ENCODE data around the gene MEX3A.

The MEX3A gene

GRCh38 chr1:156064615-156065014 lies 17.6 kb downstream of the MEX3A start:
- Histone ChIP-seq H3K36me3 (ENCODE audit: insufficient read depth, low read length) (peaks cover 5% of the 10 kb centered on the region; the same call in 1 of the 2 replicates), H3K4me3 (ENCODE audit: low read length) (no peak overlapping the region), H3K27ac (ENCODE audit: low read depth, low read length) (no peak overlapping the region), H3K4me1 (ENCODE audit: insufficient read depth, low read length) (peaks cover 16% of the 10 kb centered on the region; the same call in 1 of the 2 replicates), H3K27me3 (ENCODE audit: insufficient read depth, low read length) (no peaks in the 10 kb centered on the region), H3K9ac (ENCODE audit: low read depth, low read length) (no peak overlapping the region), H3K9me3 (ENCODE audit: insufficient read depth, low read depth, low read length) (no peaks in the 10 kb centered on the region)
- 100% methylated on average over 2 of the region's 2 CpGs for WGBS

GRCh38 chr1:156063997-156064285 lies 18.3 kb downstream of the MEX3A start:
- H3K4me1 ChIP-seq (ENCODE audit: insufficient read depth, low read length) = peaks cover 16% of the 10 kb centered on the region; the same call in 1 of the 2 replicates
- H3K9ac ChIP-seq (ENCODE audit: low read depth, low read length) = no peak overlapping the region
- H3K36me3 ChIP-seq (ENCODE audit: insufficient read depth, low read length) = 0 out of 2 replicates have a peak, but pooled peaks cover 3% of the 10 kb centered on the region
- 0% methylated on average over 1 of the region's 2 CpGs for WGBS
- H3K27ac ChIP-seq (ENCODE audit: low read depth, low read length) = no peak overlapping the region
- no peak overlapping the region for H3K4me3 ChIP-seq (ENCODE audit: low read length)
- H3K27me3 ChIP-seq (ENCODE audit: insufficient read depth, low read length) = no peaks in the 10 kb centered on the region
- no peaks in the 10 kb centered on the region for H3K9me3 ChIP-seq (ENCODE audit: insufficient read depth, low read depth, low read length)

GRCh38 chr1:156062189-156062588 lies 20.1 kb downstream of the MEX3A start:
- 67% methylated on average over 3 of the region's 3 CpGs for WGBS
- no peak overlapping the region for H3K27ac ChIP-seq (ENCODE audit: low read depth, low read length)

GRCh38 chr1:156060937-156061636 lies 21.2 kb downstream of the MEX3A start, which contains the start of gene RAB25:
Gene RAB25, plus strand, starts transcription at chr1:156061160. Its CDS starts 241 bp downstream, at chr1:156061401.
- H3K9ac ChIP-seq (ENCODE audit: low read depth, low read length) = peak within 1 kb of the TSS; percentile 74
- H3K4me1 ChIP-seq (ENCODE audit: insufficient read depth, low read length) = peaks cover 14% of the 10 kb centered on the region; the same call in 1 of the 2 replicates
- H3K27ac ChIP-seq (ENCODE audit: low read depth, low read length) = peak within 1 kb of the TSS; percentile 99
- peaks cover 15% of the 10 kb centered on the region for H3K36me3 ChIP-seq (ENCODE audit: insufficient read depth, low read length)
- no peaks in the 10 kb centered on the region for H3K27me3 ChIP-seq (ENCODE audit: insufficient read depth, low read length)
- peak within 1 kb of the TSS; percentile 56 for H3K4me3 ChIP-seq (ENCODE audit: low read length)
- no peaks in the 10 kb centered on the region for H3K9me3 ChIP-seq (ENCODE audit: insufficient read depth, low read depth, low read length)
- WGBS = 5% methylated on average over 11 of the region's 11 CpGs

More at GRCh38 chr1:156062189-156062588, 20.1 kb downstream of the MEX3A start:
- H3K4me3 ChIP-seq (ENCODE audit: low read length) = peak overlapping the region; percentile 56; the same call in 1 of the 2 replicates
- no peaks in the 10 kb centered on the region for H3K9me3 ChIP-seq (ENCODE audit: insufficient read depth, low read depth, low read length)
- H3K36me3 ChIP-seq (ENCODE audit: insufficient read depth, low read length) = peaks cover 10% of the 10 kb centered on the region
- no peak overlapping the region for H3K9ac ChIP-seq (ENCODE audit: low read depth, low read length)
- H3K4me1 ChIP-seq (ENCODE audit: insufficient read depth, low read length) = peaks cover 16% of the 10 kb centered on the region; the same call in 1 of the 2 replicates
- H3K27me3 ChIP-seq (ENCODE audit: insufficient read depth, low read length) = no peaks in the 10 kb centered on the region

- no peak overlapping the region for H3K4me3 ChIP-seq (ENCODE audit: low read length)
These were observed 25.9 kb downstream of the MEX3A start for GRCh38 chr1:156056326-156056849.

GRCh38 chr1:156055281-156056048 lies 26.8 kb downstream of the MEX3A start:
- H3K9ac ChIP-seq (ENCODE audit: low read depth, low read length) = peak overlapping the region; percentile 73
- no peaks in the 10 kb centered on the region for H3K9me3 ChIP-seq (ENCODE audit: insufficient read depth, low read depth, low read length)
- no peak overlapping the region for H3K27ac ChIP-seq (ENCODE audit: low read depth, low read length)
- 28% methylated on average over 16 of the region's 17 CpGs for WGBS
- peak overlapping the region; percentile 93 for H3K4me3 ChIP-seq (ENCODE audit: low read length)
- no peaks in the 10 kb centered on the region for H3K27me3 ChIP-seq (ENCODE audit: insufficient read depth, low read length)
- H3K36me3 ChIP-seq (ENCODE audit: insufficient read depth, low read length) = peaks cover 21% of the 10 kb centered on the region
- H3K4me1 ChIP-seq (ENCODE audit: insufficient read depth, low read length) = peaks cover 4% of the 10 kb centered on the region; the same call in 1 of the 2 replicates

More at GRCh38 chr1:156056326-156056849, 25.9 kb downstream of the MEX3A start:
- no peak overlapping the region for H3K27ac ChIP-seq (ENCODE audit: low read depth, low read length)
- H3K9ac ChIP-seq (ENCODE audit: low read depth, low read length) = no peak overlapping the region
- no peaks in the 10 kb centered on the region for H3K9me3 ChIP-seq (ENCODE audit: insufficient read depth, low read depth, low read length)
- H3K4me1 ChIP-seq (ENCODE audit: insufficient read depth, low read length) = peaks cover 4% of the 10 kb centered on the region; the same call in 1 of the 2 replicates
- H3K27me3 ChIP-seq (ENCODE audit: insufficient read depth, low read length) = no peaks in the 10 kb centered on the region
- H3K36me3 ChIP-seq (ENCODE audit: insufficient read depth, low read length) = peaks cover 18% of the 10 kb centered on the region
- 96% methylated on average over 1 of the region's 1 CpG for WGBS

GRCh38 chr1:156054500-156055280 lies 27.6 kb downstream of the MEX3A start, which contains the start of gene LAMTOR2:
Gene LAMTOR2, plus strand, starts transcription at chr1:156054782. Its CDS starts 108 bp downstream, at chr1:156054890.
- peaks cover 29% of the 10 kb centered on the region for H3K36me3 ChIP-seq (ENCODE audit: insufficient read depth, low read length)
- peak within 1 kb of the TSS; percentile 96 for H3K27ac ChIP-seq (ENCODE audit: low read depth, low read length)
- H3K4me1 ChIP-seq (ENCODE audit: insufficient read depth, low read length) = peaks cover 4% of the 10 kb centered on the region; the same call in 1 of the 2 replicates
- H3K4me3 ChIP-seq (ENCODE audit: low read length) = peak within 1 kb of the TSS; percentile 93
- H3K9ac ChIP-seq (ENCODE audit: low read depth, low read length) = peak within 1 kb of the TSS; percentile 94
- under 1% methylated on average over 53 of the region's 53 CpGs for WGBS
- H3K9me3 ChIP-seq (ENCODE audit: insufficient read depth, low read depth, low read length) = no peaks in the 10 kb centered on the region
- H3K27me3 ChIP-seq (ENCODE audit: insufficient read depth, low read length) = no peaks in the 10 kb centered on the region

GRCh38 chr1:156053768-156054499 lies 28.3 kb downstream of the MEX3A start, which contains the start of gene UBQLN4:
Gene UBQLN4, minus strand, starts transcription at chr1:156053798. Its CDS starts 97 bp downstream, at chr1:156053701.
- Histone ChIP-seq H3K27ac (ENCODE audit: low read depth, low read length) (peak within 1 kb of the TSS; percentile 96), H3K9ac (ENCODE audit: low read depth, low read length) (peak within 1 kb of the TSS; percentile 94), H3K9me3 (ENCODE audit: insufficient read depth, low read depth, low read length) (no peaks in the 10 kb centered on the region), H3K4me3 (ENCODE audit: low read length) (peak within 1 kb of the TSS; percentile 93), H3K36me3 (ENCODE audit: insufficient read depth, low read length) (peaks cover 36% of the 10 kb centered on the region), H3K4me1 (ENCODE audit: insufficient read depth, low read length) (peaks cover 4% of the 10 kb centered on the region; the same call in 1 of the 2 replicates), H3K27me3 (ENCODE audit: insufficient read depth, low read length) (no peaks in the 10 kb centered on the region)
- under 1% methylated on average over 41 of the region's 49 CpGs for WGBS

- peak overlapping the region; percentile 78; the same call in 1 of the 2 replicates for H3K27ac ChIP-seq (ENCODE audit: low read depth, low read length)
- under 1% methylated on average over 45 of the region's 63 CpGs for WGBS
- no peaks in the 10 kb centered on the region for H3K27me3 ChIP-seq (ENCODE audit: insufficient read depth, low read length)
- H3K36me3 ChIP-seq (ENCODE audit: insufficient read depth, low read length) = peaks cover 39% of the 10 kb centered on the region
- H3K4me1 ChIP-seq (ENCODE audit: insufficient read depth, low read length) = peaks cover 4% of the 10 kb centered on the region; the same call in 1 of the 2 replicates
- peak overlapping the region; percentile 91 for H3K4me3 ChIP-seq (ENCODE audit: low read length)
- no peaks in the 10 kb centered on the region for H3K9me3 ChIP-seq (ENCODE audit: insufficient read depth, low read depth, low read length)
- peak overlapping the region; percentile 72 for H3K9ac ChIP-seq (ENCODE audit: low read depth, low read length)
These were observed 29.1 kb downstream of the MEX3A start for GRCh38 chr1:156052862-156053767.

Data from HUES64 (cell line).